Measurements from ENCODE around the gene RPS14.
"Not testable (repeated sequence)": the region's sequence is repeated elsewhere in the genome, so short reads cannot be mapped to it uniquely, and the experiment has no call there.

RPS14 gene

DNA sequence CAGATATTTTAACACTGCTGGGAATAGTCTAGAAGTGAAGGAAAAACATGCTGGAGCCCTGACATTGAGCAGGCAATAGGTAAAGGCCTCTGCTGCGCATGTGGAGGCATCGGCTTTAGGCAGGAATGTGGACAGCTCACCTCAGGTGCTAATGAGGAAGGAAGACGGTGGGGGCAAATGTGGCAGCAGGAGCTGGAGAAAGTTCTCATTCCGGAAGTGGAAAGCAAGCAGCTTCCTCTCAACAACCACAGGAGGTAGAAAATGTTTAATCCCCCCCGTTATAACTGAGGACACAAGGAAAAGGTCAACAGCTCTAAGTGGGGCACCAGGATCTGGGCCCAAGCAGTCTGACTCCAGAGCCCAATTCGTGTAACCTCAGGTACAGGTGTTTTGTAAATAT lies 7.6 kb upstream of the RPS14 start:
- DNase-seq (ENCODE audit: low read depth) = no peak
- TF ChIP-seq, protein P1, sequence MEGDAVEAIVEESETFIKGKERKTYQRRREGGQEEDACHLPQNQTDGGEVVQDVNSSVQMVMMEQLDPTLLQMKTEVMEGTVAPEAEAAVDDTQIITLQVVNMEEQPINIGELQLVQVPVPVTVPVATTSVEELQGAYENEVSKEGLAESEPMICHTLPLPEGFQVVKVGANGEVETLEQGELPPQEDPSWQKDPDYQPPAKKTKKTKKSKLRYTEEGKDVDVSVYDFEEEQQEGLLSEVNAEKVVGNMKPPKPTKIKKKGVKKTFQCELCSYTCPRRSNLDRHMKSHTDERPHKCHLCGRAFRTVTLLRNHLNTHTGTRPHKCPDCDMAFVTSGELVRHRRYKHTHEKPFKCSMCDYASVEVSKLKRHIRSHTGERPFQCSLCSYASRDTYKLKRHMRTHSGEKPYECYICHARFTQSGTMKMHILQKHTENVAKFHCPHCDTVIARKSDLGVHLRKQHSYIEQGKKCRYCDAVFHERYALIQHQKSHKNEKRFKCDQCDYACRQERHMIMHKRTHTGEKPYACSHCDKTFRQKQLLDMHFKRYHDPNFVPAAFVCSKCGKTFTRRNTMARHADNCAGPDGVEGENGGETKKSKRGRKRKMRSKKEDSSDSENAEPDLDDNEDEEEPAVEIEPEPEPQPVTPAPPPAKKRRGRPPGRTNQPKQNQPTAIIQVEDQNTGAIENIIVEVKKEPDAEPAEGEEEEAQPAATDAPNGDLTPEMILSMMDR (conservative IDR thresholded peaks at IDR 0.05; ENCODE audit: low read depth, low read length) = no peak
- H3K4me3 ChIP-seq (ENCODE audit: low read depth, low read length) = no peak overlapping the region

GRCh38 chr5:150454492-150455229 lies 5.1 kb upstream of the RPS14 start:
- DNase-seq (ENCODE audit: low read depth) = no peak
- TF ChIP-seq, protein P1 (conservative IDR thresholded peaks at IDR 0.05; ENCODE audit: low read depth, low read length) = no peak
- H3K4me3 ChIP-seq (ENCODE audit: low read depth, low read length) = no peak overlapping the region

DNA sequence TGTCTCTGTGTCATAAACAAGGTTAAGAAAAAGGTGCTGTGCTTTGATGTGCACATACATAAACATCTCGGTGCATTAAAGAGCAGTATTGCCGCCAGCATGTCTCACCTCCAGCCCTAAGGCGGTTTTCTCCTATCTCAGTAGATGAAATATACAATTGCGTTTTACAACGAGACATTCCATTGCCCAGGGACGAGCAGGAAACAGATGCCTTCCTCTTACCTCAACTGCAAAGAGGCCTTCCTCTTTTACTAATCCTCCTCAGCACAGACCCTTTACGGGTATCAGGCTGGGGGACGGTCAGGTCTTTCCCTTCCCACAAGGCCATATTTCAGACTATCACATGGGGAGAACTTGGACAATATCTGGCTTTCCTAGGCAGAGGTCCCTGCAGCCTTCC lies 4.5 kb upstream of the RPS14 start:
- H3K4me3 ChIP-seq (ENCODE audit: low read depth, low read length) = not testable (repeated sequence)

GRCh38 chr5:150452914-150453313 lies 3.4 kb upstream of the RPS14 start:
- TF ChIP-seq, protein P1 (conservative IDR thresholded peaks at IDR 0.05; ENCODE audit: low read depth, low read length) = no peak
- DNase-seq (ENCODE audit: low read depth) = no peak
- no peak overlapping the region for H3K4me3 ChIP-seq (ENCODE audit: low read depth, low read length)

More for the DNA sequence above, 4.5 kb upstream of the RPS14 start:
- DNase-seq (ENCODE audit: low read depth) = not testable (repeated sequence)

DNA sequence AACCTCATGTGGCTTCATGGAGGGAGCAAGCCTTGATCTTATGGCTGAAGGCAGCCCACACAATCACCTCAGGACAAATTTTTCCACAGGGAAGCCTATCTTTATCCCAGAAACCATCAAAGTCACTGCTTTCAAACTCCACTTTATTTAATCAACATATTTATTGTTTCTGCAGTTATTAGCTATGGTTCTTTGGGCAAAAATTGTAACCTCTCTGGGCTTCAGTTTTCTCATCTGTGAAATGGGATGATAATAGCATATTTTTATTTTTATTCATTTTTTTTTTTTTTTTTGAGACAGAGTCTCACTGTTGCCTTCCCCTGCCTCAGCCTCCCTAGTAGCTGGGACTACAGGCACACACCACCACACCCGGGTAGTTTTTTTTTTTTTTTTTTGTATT lies 2.1 kb upstream of the RPS14 start:
- DNase-seq (ENCODE audit: low read depth) = no peak
- TF ChIP-seq, protein P1 (conservative IDR thresholded peaks at IDR 0.05; ENCODE audit: low read depth, low read length) = no peak
- no peak overlapping the region for H3K4me3 ChIP-seq (ENCODE audit: low read depth, low read length)

DNA sequence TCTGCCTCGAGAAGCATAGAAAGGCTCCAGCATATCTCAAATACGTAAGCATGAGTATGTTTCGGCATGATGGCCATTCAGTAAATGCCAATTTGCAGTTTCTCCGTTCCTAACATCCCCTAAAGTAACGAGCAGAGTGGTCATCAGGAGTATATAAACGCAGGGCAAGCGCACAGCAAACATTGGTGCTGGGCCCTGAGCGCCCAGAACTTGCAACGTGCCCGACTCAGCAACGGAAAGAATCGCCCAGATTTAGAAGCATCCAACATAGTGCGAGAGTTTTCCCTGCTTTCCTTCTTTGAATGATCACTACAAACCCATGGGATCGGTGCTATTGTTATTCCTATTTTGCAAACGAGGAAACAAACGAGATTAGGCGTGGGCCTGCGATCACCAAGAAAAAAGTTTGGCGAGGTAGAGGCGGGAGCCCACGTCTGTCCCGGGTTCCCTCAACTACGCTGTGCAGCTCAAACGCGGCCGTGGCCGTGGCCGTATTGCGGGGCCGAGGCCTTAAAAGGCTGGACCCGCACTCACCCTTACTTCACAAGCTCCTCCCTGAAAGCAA lies 505 bp downstream of the RPS14 start:
- peak overlapping the region; percentile 98 for H3K4me3 ChIP-seq (ENCODE audit: low read depth, low read length)
- TF ChIP-seq, protein P1 (conservative IDR thresholded peaks at IDR 0.05; ENCODE audit: low read depth, low read length) = no peak
- DNase-seq (ENCODE audit: low read depth) = peak; percentile 43

DNA sequence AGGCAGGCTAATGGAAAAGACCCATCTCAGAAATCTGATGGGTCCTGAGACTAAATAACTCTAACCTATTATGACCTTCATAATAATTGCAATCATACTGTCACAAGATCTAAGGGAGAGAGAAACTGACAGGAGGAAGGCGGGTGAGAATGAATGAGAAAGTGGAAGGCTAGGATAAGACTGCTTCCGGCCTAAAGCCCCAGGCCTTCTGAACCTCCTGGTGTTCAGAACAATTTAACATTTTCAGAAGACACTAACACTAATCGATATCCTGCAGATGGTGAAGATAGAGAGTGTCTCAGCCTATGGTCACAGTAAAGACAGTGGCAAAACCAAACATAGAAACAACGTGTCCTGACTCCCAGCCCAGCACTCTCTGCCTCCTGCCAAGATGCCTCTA lies 1.2 kb downstream of the RPS14 start:
- peak; percentile 22 for DNase-seq (ENCODE audit: low read depth)
- peak overlapping the region; percentile 98 for H3K4me3 ChIP-seq (ENCODE audit: low read depth, low read length)
- TF ChIP-seq, protein P1 (conservative IDR thresholded peaks at IDR 0.05; ENCODE audit: low read depth, low read length) = no peak

Measured in choroid plexus epithelial cell (primary cell).